ENCODE results near the gene PSD2.

- TF ChIP-seq EZH2 (IDR thresholded peaks at IDR 0.05) = no peak
- no peak for TF ChIP-seq POLR2AphosphoS5 (IDR thresholded peaks at IDR 0.05; ENCODE audit: borderline replicate concordance, low read depth, low read length)
These were observed 10.5 kb downstream of the PSD2 start for GRCh38 chr5:139806111-139806510.

Measured in SK-N-MC (cell line).